ENCODE measurements around the gene SRR. TPM values are rescaled to one million over a fixed set of nuclear protein-coding genes. Genes with fewer than 3 reads are reported as not detected.
A peak's percentile ranks its signal among the peaks of the same experiment; 100 is the strongest.

The SRR gene
- total and polyA plus RNA-seq, 9 donors: 4.2 to 18.7 (median 10.5) TPM

GRCh38 chr17:2371183-2372130 lies 67.7 kb downstream of the SRR start:
- Histone ChIP-seq H3K9me3 (no peaks in the 10 kb centered on the region), H3K36me3 (no peaks in the 10 kb centered on the region), H3K4me3 (no peak overlapping the region), H3K27ac (no peak overlapping the region), H3K27me3 (no peaks in the 10 kb centered on the region), H3K4me1 (ENCODE audit: insufficient read depth) (no peaks in the 10 kb centered on the region)
- intact Hi-C loops (cut with DNase I): loop anchor here in 1 of 4 donors (5.0 kb wide), 1 partner anchor 441 kb away; no protein-coding TSS in a partner anchor
- no peak for TF ChIP-seq EP300 (IDR thresholded peaks at IDR 0.05)
- no peak for TF ChIP-seq CTCF (IDR thresholded peaks at IDR 0.05)
- no peak for TF ChIP-seq POLR2A (IDR thresholded peaks at IDR 0.05)
- WGBS, 3 donors: 90 to 93% (median 93%) methylated on average over 30 of the region's 30 CpGs
- no peak for DNase-seq

- intact Hi-C loops (cut with DNase I): loop anchor here in 1 of 4 donors (5.0 kb wide), 1 partner anchor 440 kb away; no protein-coding TSS in a partner anchor
- WGBS, 3 donors: 90 to 92% (median 92%) methylated on average over 26 of the region's 26 CpGs
- Histone ChIP-seq H3K36me3 (no peaks in the 10 kb centered on the region), H3K27ac (no peak overlapping the region), H3K9me3 (no peaks in the 10 kb centered on the region), H3K4me3 (no peak overlapping the region), H3K4me1 (ENCODE audit: insufficient read depth) (no peaks in the 10 kb centered on the region), H3K27me3 (no peaks in the 10 kb centered on the region)
- DNase-seq: no peak
- TF ChIP-seq EP300 (IDR thresholded peaks at IDR 0.05) (no peak), CTCF (IDR thresholded peaks at IDR 0.05) (no peak), POLR2A (IDR thresholded peaks at IDR 0.05) (no peak)
Measured at GRCh38 chr17:2372180-2372579, 68.4 kb downstream of the SRR start.

- no peak overlapping the region for H3K27ac ChIP-seq
Measured at GRCh38 chr17:2372681-2373080, 68.9 kb downstream of the SRR start.

DNA sequence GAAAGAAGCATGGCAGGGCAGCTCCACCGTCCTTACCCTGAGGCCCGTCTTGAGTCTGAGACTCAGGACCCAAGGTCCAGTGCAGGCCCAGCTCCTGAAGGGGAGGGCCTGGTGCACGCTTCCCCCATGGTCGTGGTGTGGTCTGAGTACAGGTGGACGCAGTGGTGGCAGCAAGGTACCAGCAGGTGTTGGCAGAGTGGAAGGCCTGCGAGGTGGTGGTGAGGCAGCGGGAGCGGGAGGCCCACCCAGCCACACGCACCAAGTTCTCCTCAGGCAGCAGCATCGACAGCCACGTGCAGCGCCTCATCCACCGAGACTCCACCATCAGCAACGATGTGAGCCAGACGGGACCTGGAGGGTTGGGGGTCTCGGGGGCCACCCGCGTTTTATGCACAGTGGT lies 69.4 kb downstream of the SRR start:
- intact Hi-C loops (cut with DNase I): loop anchor here in 1 of 4 donors (5.0 kb wide), 1 partner anchor 439 kb away; no protein-coding TSS in a partner anchor
- no peak overlapping the region for H3K27ac ChIP-seq
- WGBS, 3 donors: 91 to 93% (median 92%) methylated on average over 18 of the region's 18 CpGs

More at GRCh38 chr17:2372681-2373080, 68.9 kb downstream of the SRR start:
- Histone ChIP-seq H3K4me3 (no peak overlapping the region), H3K36me3 (no peaks in the 10 kb centered on the region), H3K4me1 (ENCODE audit: insufficient read depth) (no peaks in the 10 kb centered on the region), H3K27me3 (no peaks in the 10 kb centered on the region), H3K9me3 (no peaks in the 10 kb centered on the region)
- WGBS, 3 donors: 84 to 90% (median 85%) methylated on average over 16 of the region's 16 CpGs
- intact Hi-C loops (cut with DNase I): loop anchor here in 1 of 4 donors (5.0 kb wide), 1 partner anchor 440 kb away; no protein-coding TSS in a partner anchor
- DNase-seq: no peak
- no peak for TF ChIP-seq CTCF (IDR thresholded peaks at IDR 0.05)
- TF ChIP-seq POLR2A (IDR thresholded peaks at IDR 0.05): no peak
- no peak for TF ChIP-seq EP300 (IDR thresholded peaks at IDR 0.05)

More for the DNA sequence above, 69.4 kb downstream of the SRR start:
- Histone ChIP-seq H3K36me3 (no peaks in the 10 kb centered on the region), H3K9me3 (no peaks in the 10 kb centered on the region), H3K27me3 (no peaks in the 10 kb centered on the region), H3K4me3 (no peak overlapping the region), H3K4me1 (ENCODE audit: insufficient read depth) (no peaks in the 10 kb centered on the region)
- TF ChIP-seq CTCF (IDR thresholded peaks at IDR 0.05): no peak
- TF ChIP-seq POLR2A (IDR thresholded peaks at IDR 0.05): no peak
- no peak for TF ChIP-seq EP300 (IDR thresholded peaks at IDR 0.05)
- DNase-seq: no peak

Small RNA genes within 50 kb of the gene (small RNA-seq; reads per million reads assigned to genes)
- gene AC006435.3: not detected
- gene SNORD91A: 1,017 reads per million, percentile 97 among the genes with 10 or more reads in this experiment
- gene SNORD91B: 218 reads per million, percentile 93 among the genes with 10 or more reads in this experiment

Other genes with a start within 250 kb of the SRR start
- 100 to 1,000 TPM in 1 of 7 donors, 10 to 100 TPM in 6; 35.0 to 108 (median 68.0) TPM for gene HIC1, start 248.8 kb upstream of the SRR start, total RNA-seq
- gene HIC1, start 248.8 kb upstream of the SRR start, polyA plus RNA-seq: 10 to 100 TPM in 1 of 2 donors, 1 to 10 TPM in 1; 3.9 to 16.3 TPM
- gene SMG6, start 165 bp upstream of the SRR start, total RNA-seq: 10 to 100 TPM; 33.8 to 66.0 (median 57.9) TPM
- gene SMG6, start 165 bp upstream of the SRR start, polyA plus RNA-seq: 10 to 100 TPM; 36.5 to 51.0 TPM
- gene TSR1, start 32.5 kb downstream of the SRR start, total RNA-seq: 10 to 100 TPM; 13.4 to 31.0 (median 23.7) TPM
- 10 to 100 TPM; 11.3 to 23.2 TPM for gene TSR1, start 32.5 kb downstream of the SRR start, polyA plus RNA-seq
- gene SGSM2, start 33.6 kb downstream of the SRR start, total RNA-seq: 10 to 100 TPM; 35.1 to 50.6 (median 45.9) TPM
- gene SGSM2, start 33.6 kb downstream of the SRR start, polyA plus RNA-seq: 10 to 100 TPM in 1 of 2 donors, 1 to 10 TPM in 1; 9.3 to 42.0 TPM
- 10 to 100 TPM in 6 of 7 donors, 1 to 10 TPM in 1; 5.4 to 37.0 (median 27.3) TPM for gene MNT, start 97.1 kb downstream of the SRR start, total RNA-seq
- 10 to 100 TPM in 1 of 2 donors, 1 to 10 TPM in 1; 5.0 to 15.4 TPM for gene MNT, start 97.1 kb downstream of the SRR start, polyA plus RNA-seq
- 10 to 100 TPM; 18.4 to 69.1 (median 42.7) TPM for gene METTL16, start 207.9 kb downstream of the SRR start, total RNA-seq
- gene METTL16, start 207.9 kb downstream of the SRR start, polyA plus RNA-seq: 10 to 100 TPM; 26.3 to 26.8 TPM

All from ovary (tissue), 9 donors.